Lower leg skin (tissue), 3 donors: ENCODE measurements around the gene SLC7A4.

Experiments used
- CTCF ChIP-seq, 3 donors: fragments of 450-650 bp; IDR thresholded peaks; one replicate each; pipeline ENCODE4 v1.5.1; 2016; ENCODE audit warnings: antibody characterized with exemption in 3 of 3, mild to moderate bottlenecking in 3 of 3, moderate library complexity in 2 of 3
- POLR2A ChIP-seq, 2 donors: fragments of 450-650 bp; IDR thresholded peaks; one replicate each; pipeline ENCODE4 v1.6.1; 2016 to 2017; ENCODE audit warnings: antibody characterized with exemption in 2 of 2, mild to moderate bottlenecking in 1 of 2, moderate library complexity in 1 of 2

DNA sequence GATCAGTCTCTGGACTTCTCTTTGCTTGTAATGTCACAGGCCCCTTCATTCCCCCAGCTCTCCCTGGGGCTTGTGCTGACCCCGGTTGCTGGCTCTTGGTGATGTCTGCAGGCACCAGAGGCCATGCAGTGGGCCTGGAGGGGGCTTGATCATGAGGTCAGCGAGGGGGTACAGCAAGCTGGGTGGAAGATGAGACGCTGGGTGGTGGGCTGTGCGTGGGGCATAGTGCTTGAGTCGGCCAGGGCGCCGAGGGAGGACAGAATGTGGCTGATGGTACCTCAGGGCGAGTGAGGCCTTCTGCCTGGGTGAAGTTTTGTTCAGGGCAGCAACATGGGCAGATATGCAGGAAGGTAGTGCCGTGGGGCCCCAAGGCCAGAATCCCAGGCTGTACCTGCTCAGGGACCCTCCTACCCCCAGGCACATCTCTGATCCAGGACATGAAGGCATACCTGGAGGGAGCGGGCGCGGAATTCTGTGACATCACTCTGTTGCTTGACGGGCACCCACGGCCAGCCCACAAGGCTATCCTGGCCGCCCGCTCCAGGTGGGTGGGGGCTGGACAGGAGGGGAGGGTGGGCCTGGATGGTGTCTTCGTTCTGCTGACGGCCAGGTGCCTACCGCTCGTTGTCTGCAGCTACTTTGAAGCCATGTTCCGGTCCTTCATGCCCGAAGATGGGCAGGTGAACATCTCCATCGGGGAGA, 36.9 kb downstream of the SLC7A4 start:
- TF ChIP-seq CTCF (IDR thresholded peaks at IDR 0.05) (no peak), POLR2A (IDR thresholded peaks at IDR 0.05) (no peak)
